GM23338 (cell line): ENCODE measurements around the gene NHERF1. TPM values are rescaled to one million over a fixed set of nuclear protein-coding genes. Genes with fewer than 3 reads are reported as not detected.

Source experiments
- ATAC-seq: fragments of 200-7000 bp; cut with Tn5 transposase; 3 replicates; pipeline ENCODE4 v1.9.1; 2020
- DNase-seq: peaks from one replicate; pipeline ENCODE4 v3.0.0-alpha.2; 2015; ENCODE audit warnings: low spot score
- H2AFZ ChIP-seq: fragments of 200-600 bp; sonication (generic); 2 replicates; pipeline ENCODE4 v1.8.0; 2016; ENCODE audit warnings: antibody characterized with exemption, mild to moderate bottlenecking, moderate library complexity
- H3F3A ChIP-seq: fragments of 200-600 bp; sonication (generic); replicated peaks from 2 replicates; pipeline ENCODE4 v1.8.0; 2017; ENCODE audit warnings: antibody characterized with exemption, mixed run types, low read depth
- H3K27ac ChIP-seq: fragments of 200-600 bp; sonication (generic); 2 replicates; pipeline ENCODE4 v1.6.1; 2016; ENCODE audit warnings: low read depth
- H3K27me3 ChIP-seq: fragments of 200-600 bp; sonication (generic); 2 replicates; pipeline ENCODE4 v1.8.0; 2016; ENCODE audit warnings: mild to moderate bottlenecking, mixed run types, moderate library complexity; ENCODE audit not compliant: insufficient read depth
- H3K36me3 ChIP-seq: fragments of 200-600 bp; sonication (generic); 2 replicates; pipeline ENCODE4 v1.8.0; 2016; ENCODE audit warnings: mild to moderate bottlenecking; ENCODE audit not compliant: insufficient read depth
- H3K4me1 ChIP-seq: fragments of 200-600 bp; sonication (generic); 2 replicates; pipeline ENCODE4 v1.8.0; 2016; ENCODE audit warnings: mild to moderate bottlenecking, moderate library complexity; ENCODE audit not compliant: insufficient read depth
- H3K4me2 ChIP-seq: fragments of 200-600 bp; sonication (generic); 2 replicates; pipeline ENCODE4 v1.7.1; 2017; ENCODE audit warnings: mixed run types
- H3K4me3 ChIP-seq: fragments of 200-600 bp; sonication (generic); 2 replicates; pipeline ENCODE4 v1.6.1; 2016; ENCODE audit warnings: mixed run types
- H3K79me2 ChIP-seq: fragments of 200-600 bp; sonication (generic); replicated peaks from 2 replicates; pipeline ENCODE4 v1.8.0; 2017; ENCODE audit warnings: mild to moderate bottlenecking; ENCODE audit not compliant: insufficient read depth
- H3K9me2 ChIP-seq: fragments of 200-600 bp; sonication (generic); 2 replicates; pipeline ENCODE4 v1.8.0; 2017; ENCODE audit not compliant: insufficient read depth
- H4K20me1 ChIP-seq: fragments of 200-600 bp; sonication (generic); replicated peaks from 2 replicates; pipeline ENCODE4 v1.8.0; 2017; ENCODE audit warnings: mild to moderate bottlenecking; ENCODE audit not compliant: insufficient read depth
- H3K27ac Mint-ChIP-seq: 2 replicates; pipeline ENCODE4 v1.8.0; 2020; ENCODE audit warnings: inconsistent platforms, mild to moderate bottlenecking, moderate library complexity, mixed read lengths
- H3K27me3 Mint-ChIP-seq: 3 replicates; pipeline ENCODE4 v1.8.0; 2022; ENCODE audit warnings: low read depth, mild to moderate bottlenecking, moderate library complexity, mixed read lengths, inconsistent platforms; ENCODE audit not compliant: insufficient read depth, poor library complexity
- H3K36me3 Mint-ChIP-seq: 3 replicates; pipeline ENCODE4 v1.8.0; 2021; ENCODE audit warnings: low read depth, mild to moderate bottlenecking, inconsistent platforms, moderate library complexity, mixed read lengths
- H3K4me1 Mint-ChIP-seq: 3 replicates; pipeline ENCODE4 v1.8.0; 2020; ENCODE audit warnings: mild to moderate bottlenecking, inconsistent platforms, mixed read lengths
- H3K4me3 Mint-ChIP-seq: 3 replicates; pipeline ENCODE4 v1.8.0; 2021; ENCODE audit warnings: moderate library complexity, mild to moderate bottlenecking, inconsistent platforms, mixed read lengths
- H3K9me3 Mint-ChIP-seq: 3 replicates; pipeline ENCODE4 v1.8.0; 2020; ENCODE audit warnings: moderate library complexity, mild to moderate bottlenecking, inconsistent platforms, mixed read lengths
- CREB1 ChIP-seq: fragments of 250-450 bp; sonication (Bioruptor Pico); IDR thresholded peaks from 2 replicates; pipeline ENCODE4 v1.5.0; 2020; ENCODE audit warnings: low read depth, mild to moderate bottlenecking, moderate library complexity
- CTCF ChIP-seq, 2 experiments: fragments of 200-600 bp in 1 of 2; sonication (generic) in 1 of 2; conservative IDR thresholded peaks; 2 replicates each; pipeline versions ENCODE4 v1.5.1 to v1.6.1; 2016 to 2017; ENCODE audit warnings: antibody characterized with exemption in 2 of 2, low read depth in 2 of 2, mild to moderate bottlenecking in 2 of 2, moderate library complexity in 1 of 2
- EZH2 ChIP-seq: fragments of 200-600 bp; sonication (generic); IDR thresholded peaks from one replicate; pipeline ENCODE4 v1.8.0; 2017; ENCODE audit warnings: antibody characterized with exemption, mild to moderate bottlenecking, low read depth; ENCODE audit not compliant: unreplicated experiment
- POLR2AphosphoS5 ChIP-seq: IDR thresholded peaks from 2 replicates; pipeline ENCODE4 v1.6.1; 2016; ENCODE audit warnings: antibody characterized with exemption, low read depth
- REST ChIP-seq: IDR thresholded peaks from one replicate; pipeline ENCODE4 v1.6.1; 2018; ENCODE audit warnings: antibody characterized with exemption; ENCODE audit not compliant: unreplicated experiment
- STAT1 ChIP-seq: IDR thresholded peaks from one replicate; pipeline ENCODE4 v1.6.1; 2016; ENCODE audit warnings: antibody characterized with exemption; ENCODE audit not compliant: unreplicated experiment
- polyA plus RNA-seq: library from polyadenylated mRNA; unstranded; fragments of >200 nt; fragmentation: Nextera tagmentation; extraction: Ambion mirVana; gene quantifications from 2 replicates; pipeline ENCODE4 v1.2.1, GENCODE V29; 2016
- total RNA-seq: library from RNA; depleted of rRNA; stranded (reverse); fragments of >200 nt; shearing (Covaris generic); gene quantifications from 2 replicates; pipeline ENCODE4 v1.2.3, GENCODE V29; 2014

The NHERF1 gene
- total and polyA plus RNA-seq, 2 experiments from 2014 or later = 48.8 to 100 TPM

DNA sequence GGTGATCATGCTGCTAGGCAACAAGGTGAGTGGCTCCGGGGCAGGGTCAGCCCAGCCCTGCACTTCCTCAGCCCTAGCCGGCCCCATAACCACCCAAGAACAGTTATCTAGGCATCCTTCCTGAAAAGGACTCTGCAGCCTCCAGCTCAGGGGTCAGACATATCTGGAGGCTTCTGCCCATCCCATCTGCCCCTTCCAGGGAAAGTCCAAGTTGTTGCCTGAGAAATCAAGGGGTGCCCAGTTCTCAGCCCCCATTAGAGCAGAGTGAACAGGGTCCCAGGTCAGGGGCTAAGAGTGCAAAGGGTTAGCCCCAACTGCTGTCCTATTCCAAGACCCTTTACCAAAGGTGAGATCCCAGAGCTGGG lies 4.1 kb upstream of the NHERF1 start (continued):
- no peak for TF ChIP-seq REST
- TF ChIP-seq EZH2 = no peak
- no peak for TF ChIP-seq CREB1 (CRISPR knock-in tag)

GRCh38 chr17:74744714-74745547 lies 3.5 kb upstream of the NHERF1 start:
- Histone ChIP-seq H3K4me2 (peak overlapping the region; percentile 88), H3K9me2 (no peaks in the 10 kb centered on the region), H3K27me3 (no peaks in the 10 kb centered on the region), H3K36me3 (no peaks in the 10 kb centered on the region), H2AFZ (peak overlapping the region; percentile 97), H3F3A (peaks cover 6% of the 10 kb centered on the region; the same call in 1 of the 2 replicates), H3K4me1 (peaks cover 43% of the 10 kb centered on the region), H3K4me3 (peak overlapping the region; percentile 54), H4K20me1 (peaks cover 6% of the 10 kb centered on the region; the same call in 1 of the 2 replicates), H3K79me2 (peaks cover 10% of the 10 kb centered on the region), H3K27ac (peak overlapping the region; percentile 72; the same call in 1 of the 2 replicates)
- H3K4me1 Mint-ChIP-seq = peaks cover 44% of the 10 kb centered on the region
- no peak overlapping the region for H3K27ac Mint-ChIP-seq
- no peak for TF ChIP-seq EZH2
- TF ChIP-seq CTCF (conservative IDR thresholded peaks at IDR 0.05; ENCODE audit: low read depth in 2 of 2) = peak; percentile 96 to 99
- no peaks in the 10 kb centered on the region for H3K9me3 Mint-ChIP-seq
- peaks cover 23% of the 10 kb centered on the region for H3K27me3 Mint-ChIP-seq
- H3K4me3 Mint-ChIP-seq = peak overlapping the region; percentile 63
- peak; percentile 81 for DNase-seq
- peak; percentile 59 for ATAC-seq
- H3K36me3 Mint-ChIP-seq = no peaks in the 10 kb centered on the region; the same call in 2 of the 3 replicates

DNA sequence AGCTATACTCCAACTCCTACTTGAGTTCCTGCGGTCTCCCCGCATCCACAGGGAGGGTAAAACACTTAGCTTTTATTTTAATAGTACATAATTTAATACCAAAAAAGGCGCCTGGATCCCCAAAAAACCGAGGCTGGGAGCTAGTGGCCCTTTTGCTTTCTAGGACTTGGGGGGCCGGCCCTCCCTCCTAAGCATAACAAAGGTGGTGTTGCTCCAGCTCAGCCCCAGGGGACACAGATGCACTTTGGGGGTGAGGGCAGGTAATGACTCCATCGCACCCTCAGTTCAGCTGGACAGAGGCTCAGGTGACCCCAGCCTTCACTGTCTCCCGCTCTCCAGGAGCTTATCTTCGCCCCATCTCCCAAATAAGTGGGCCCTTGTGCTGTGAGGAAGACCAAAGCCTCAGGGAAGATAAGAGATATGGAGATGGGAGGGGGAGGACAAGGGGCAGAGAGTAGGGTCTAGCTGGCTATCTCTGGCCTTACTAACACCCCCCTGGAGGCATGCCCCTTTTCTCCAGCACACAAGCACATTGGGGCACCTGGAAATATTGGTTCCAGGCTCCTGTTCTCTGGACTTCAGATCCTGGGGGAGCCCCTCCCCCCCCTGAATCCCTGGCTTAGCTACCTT lies 2.8 kb upstream of the NHERF1 start:
- Histone ChIP-seq H3K4me2 (peak overlapping the region; percentile 88), H3F3A (peaks cover 6% of the 10 kb centered on the region; the same call in 1 of the 2 replicates), H3K79me2 (peaks cover 17% of the 10 kb centered on the region), H3K9me2 (no peaks in the 10 kb centered on the region), H2AFZ (peak overlapping the region; percentile 97; the same call in 1 of the 2 replicates), H3K4me3 (peak overlapping the region; percentile 54), H4K20me1 (peaks cover 12% of the 10 kb centered on the region; the same call in 1 of the 2 replicates), H3K27me3 (no peaks in the 10 kb centered on the region), H3K27ac (peak overlapping the region; percentile 72; the same call in 1 of the 2 replicates), H3K4me1 (peaks cover 49% of the 10 kb centered on the region), H3K36me3 (no peaks in the 10 kb centered on the region)
- no peaks in the 10 kb centered on the region; the same call in 2 of the 3 replicates for H3K36me3 Mint-ChIP-seq
- peaks cover 25% of the 10 kb centered on the region for H3K27me3 Mint-ChIP-seq
- TF ChIP-seq STAT1 = no peak
- TF ChIP-seq POLR2AphosphoS5 = peak; percentile 38; the same call in 1 of the 2 replicates
- 0 out of 3 replicates have a peak overlapping the region, but pooled peaks have one; percentile 26 for H3K4me3 Mint-ChIP-seq
- peaks cover 50% of the 10 kb centered on the region for H3K4me1 Mint-ChIP-seq
- H3K9me3 Mint-ChIP-seq = no peaks in the 10 kb centered on the region
- DNase-seq = no peak
- H3K27ac Mint-ChIP-seq = no peak overlapping the region
- no peak for ATAC-seq
